Endothelial cell of umbilical vein (primary cell): ENCODE data around the gene C11orf71. TPM values are rescaled to one million over a fixed set of nuclear protein-coding genes. Genes with fewer than 3 reads are reported as not detected.

Source experiments
- BruUV-seq: library from RNA; stranded (reverse); fragments of 400-500 nt; replicated peaks from 2 replicates; lab custom pipeline; 2021; lab: Mats Ljungman, UMichigan
- CTCF ChIA-PET: fragments of 300-600, 350-600 bp; sonication (Branson Sonifier 250); formaldehyde crosslinking; loops from one replicate; lab custom pipeline; 2021; ENCODE audit warnings: antibody characterized with exemption, inconsistent platforms; lab: Charles Lee
- POLR2A ChIA-PET: fragments of 300-600, 350-600 bp; sonication (Branson Sonifier 250); formaldehyde crosslinking; loops from one replicate; lab custom pipeline; 2021; ENCODE audit warnings: antibody characterized with exemption, inconsistent platforms; lab: Charles Lee
- DNase-seq: peaks from one replicate; pipeline ENCODE4 v3.0.0-alpha.2; 2011; ENCODE audit warnings: low read depth, low spot score
- FAIRE-seq: peaks from 2 replicates; lab custom pipeline; 2011; peaks lifted over from hg19 to GRCh38; lab: Jason Lieb, UNC
- H2AFZ ChIP-seq: 2 replicates; pipeline ENCODE4 v1.6.0; 2012; ENCODE audit warnings: low read depth, low read length, control low read depth, inconsistent platforms
- H3K27ac ChIP-seq: 2 replicates; pipeline ENCODE4 v1.5.1; 2011; ENCODE audit warnings: low read depth, mild to moderate bottlenecking, control low read depth, low read length, moderate library complexity; ENCODE audit not compliant: insufficient read depth
- H3K27me3 ChIP-seq, 2 experiments: 2 replicates each; pipeline versions ENCODE4 v1.6.0 to v1.6.1; 2011; ENCODE audit warnings: low read length in 2 of 2, mixed read lengths in 1 of 2; ENCODE audit not compliant: control insufficient read depth in 2 of 2, insufficient read depth in 2 of 2
- H3K36me3 ChIP-seq, 2 experiments: 2 replicates in 1 of 2; 3 replicates in 1 of 2; pipeline ENCODE4 v1.5.1; 2011; ENCODE audit warnings: low read length in 2 of 2, mild to moderate bottlenecking in 1 of 2, moderate library complexity in 1 of 2; ENCODE audit not compliant: control insufficient read depth in 2 of 2, insufficient read depth in 2 of 2; ENCODE audit errors: extremely low read depth in 1 of 2
- H3K4me1 ChIP-seq: 3 replicates; pipeline ENCODE4 v1.5.1; 2011; ENCODE audit warnings: mild to moderate bottlenecking, low read length; ENCODE audit not compliant: control insufficient read depth, insufficient read depth; ENCODE audit errors: extremely low read depth
- H3K4me2 ChIP-seq: 2 replicates; pipeline ENCODE4 v1.6.1; 2011; ENCODE audit warnings: low read length, control low read depth, mixed read lengths; ENCODE audit not compliant: insufficient read depth
- H3K4me3 ChIP-seq, 3 experiments: fragments of 200-600 bp in 1 of 3; sonication (generic), shearing (Covaris generic) in 1 of 3; replicated peaks in 1 of 3; 2 replicates each; pipeline ENCODE4 v1.5.1; 2011 to 2016; ENCODE audit warnings: control low read depth in 3 of 3, low read length in 3 of 3, mild to moderate bottlenecking in 2 of 3, inconsistent platforms in 1 of 3, low read depth in 1 of 3, moderate library complexity in 1 of 3; ENCODE audit not compliant: insufficient read depth in 1 of 3
- H3K79me2 ChIP-seq: 2 replicates; pipeline ENCODE4 v1.6.0; 2012; ENCODE audit warnings: low read length, inconsistent platforms; ENCODE audit not compliant: control insufficient read depth, insufficient read depth
- H3K9ac ChIP-seq: replicated peaks from 2 replicates; pipeline ENCODE3; 2011; ENCODE audit warnings: low read length, control low read depth; ENCODE audit not compliant: insufficient read depth; ENCODE audit errors: extremely low read depth
- H3K9me1 ChIP-seq: replicated peaks from 3 replicates; pipeline ENCODE4 v1.6.0; 2011; ENCODE audit warnings: mild to moderate bottlenecking, low read length; ENCODE audit not compliant: control insufficient read depth, insufficient read depth; ENCODE audit errors: extremely low read depth
- H3K9me3 ChIP-seq: replicated peaks from 2 replicates; pipeline ENCODE4 v1.5.1; 2012; ENCODE audit warnings: low read length, inconsistent platforms; ENCODE audit not compliant: control insufficient read depth, insufficient read depth
- H4K20me1 ChIP-seq: replicated peaks from 2 replicates; pipeline ENCODE3; 2011; ENCODE audit warnings: mild to moderate bottlenecking, low read length; ENCODE audit not compliant: control insufficient read depth, insufficient read depth; ENCODE audit errors: extremely low read depth
- EZH2 ChIP-seq: IDR thresholded peaks from 2 replicates; pipeline ENCODE4 v1.6.1; 2012; ENCODE audit warnings: borderline replicate concordance, low read depth, mild to moderate bottlenecking, moderate library complexity, low read length, inconsistent platforms; ENCODE audit not compliant: severe bottlenecking
- FOS ChIP-seq: IDR thresholded peaks from 2 replicates; pipeline ENCODE4 v1.6.1; 2011; ENCODE audit warnings: mild to moderate bottlenecking, low read length, moderate library complexity, borderline replicate concordance; ENCODE audit not compliant: insufficient read depth
- GATA2 ChIP-seq: IDR thresholded peaks from 2 replicates; pipeline ENCODE4 v1.7.0; 2011; ENCODE audit warnings: low read depth, mild to moderate bottlenecking, moderate library complexity, mixed read lengths, low read length; ENCODE audit not compliant: insufficient read length, insufficient read depth
- JUN ChIP-seq: IDR thresholded peaks from 2 replicates; pipeline ENCODE4 v1.6.1; 2011; ENCODE audit warnings: borderline replicate concordance, low read depth; ENCODE audit not compliant: insufficient read length, insufficient read depth
- MYC ChIP-seq: IDR thresholded peaks from one replicate; pipeline ENCODE4 v1.6.1; 2011; ENCODE audit warnings: mild to moderate bottlenecking, low read depth, low read length
- POLR2A ChIP-seq: IDR thresholded peaks from 2 replicates; pipeline ENCODE4 v1.6.1; 2012; ENCODE audit warnings: low read depth, mild to moderate bottlenecking, control low read depth, low read length
- POLR2AphosphoS5 ChIP-seq: IDR thresholded peaks from 2 replicates; pipeline ENCODE4 v1.6.1; 2012; ENCODE audit warnings: low read depth, mild to moderate bottlenecking, control low read depth, low read length, moderate library complexity; ENCODE audit not compliant: insufficient read depth
- dilution Hi-C: fragments of 300-500 bp; cut with MboI; formaldehyde crosslinking; loops from one replicate; pipeline ENCODE4 v1.15.0; 2019; ENCODE audit warnings: low sequenced_read_pairs; ENCODE audit not compliant: extremely low pct_ligation_motif_present
- intact Hi-C: fragments of 100-400 bp; cut with micrococcal nuclease; formaldehyde crosslinking; loops from one replicate; pipeline ENCODE4 v1.10.0; 2022
- polyA plus RNA-seq, 4 experiments: library from polyadenylated mRNA; depleted of rRNA in 3 of 4; stranded (reverse) in 3 of 4; unstranded in 1 of 4; fragments of >200 nt; gene quantifications; 2 replicates each; pipeline versions ENCODE4 v1.2.1 to v1.2.3, GENCODE V29; 2011 to 2012; ENCODE audit warnings: missing spikeins in 1 of 4
- total RNA-seq: library from RNA; stranded (reverse); gene quantifications from 2 replicates; pipeline ENCODE4 v1.2.3, GENCODE V29; 2021
- TF ChIP-seq, protein P1 (sequence below): IDR thresholded peaks from 2 replicates; pipeline ENCODE4 v1.6.1; 2011; ENCODE audit not compliant: insufficient read depth, insufficient read length
- TF ChIP-seq, protein P2 (sequence below), 2 donors: IDR thresholded peaks; 1 replicate in 1 of 2; 2 replicates in 1 of 2; pipeline ENCODE4 v1.5.1; 2011; ENCODE audit warnings: low read length in 2 of 2, mild to moderate bottlenecking in 2 of 2, moderate library complexity in 2 of 2, control low read depth in 1 of 2, inconsistent platforms in 1 of 2, low read depth in 1 of 2; ENCODE audit not compliant: insufficient read depth in 1 of 2; ENCODE audit errors: extremely low read depth in 1 of 2

The C11orf71 gene
- total and polyA plus RNA-seq, 2 donors (not counting 3 experiments of a cell fraction or from before 2014, with no cell fraction given): 4.0 to 6.9 TPM

DNA sequence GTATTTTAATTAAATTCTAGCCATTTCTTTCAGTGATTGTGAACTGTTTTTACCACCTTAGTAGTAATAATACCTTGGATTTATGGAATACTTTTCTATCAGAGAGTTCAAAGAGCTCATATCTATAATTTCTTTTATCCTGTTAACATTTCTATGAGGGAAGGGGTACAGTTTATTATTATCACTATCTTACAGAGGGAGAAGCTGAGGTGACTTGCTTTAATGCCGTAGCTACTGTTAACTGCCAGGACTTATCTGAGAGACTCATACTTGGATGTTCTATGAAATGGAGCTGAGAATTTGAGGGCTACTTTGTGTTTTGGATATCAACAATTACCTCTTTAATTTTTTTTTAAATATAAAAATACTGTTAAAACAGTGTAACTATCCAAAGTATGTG, 42.2 kb upstream of the C11orf71 start:
- no peak overlapping the region for H3K4me3 ChIP-seq
- FAIRE-seq: no peak
- H3K4me1 ChIP-seq: peaks cover 23% of the 10 kb centered on the region
- no peaks in the 10 kb centered on the region for H4K20me1 ChIP-seq
- H3K9me3 ChIP-seq: no peaks in the 10 kb centered on the region
- peaks cover 2 to 12% of the 10 kb centered on the region in 2 experiments for H3K36me3 ChIP-seq
- H3K27ac ChIP-seq: no peak overlapping the region
- no peaks in the 10 kb centered on the region for H3K27me3 ChIP-seq
- intact Hi-C loops (no loop called here), dilution Hi-C loops (no loop called here)
- H3K4me2 ChIP-seq: no peak overlapping the region
- TF ChIP-seq, protein P1, sequence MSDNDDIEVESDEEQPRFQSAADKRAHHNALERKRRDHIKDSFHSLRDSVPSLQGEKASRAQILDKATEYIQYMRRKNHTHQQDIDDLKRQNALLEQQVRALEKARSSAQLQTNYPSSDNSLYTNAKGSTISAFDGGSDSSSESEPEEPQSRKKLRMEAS: no peak
- no peak for TF ChIP-seq FOS
- TF ChIP-seq POLR2AphosphoS5: no peak
- no peak for TF ChIP-seq MYC
- no peak for TF ChIP-seq JUN
- TF ChIP-seq, protein P2, sequence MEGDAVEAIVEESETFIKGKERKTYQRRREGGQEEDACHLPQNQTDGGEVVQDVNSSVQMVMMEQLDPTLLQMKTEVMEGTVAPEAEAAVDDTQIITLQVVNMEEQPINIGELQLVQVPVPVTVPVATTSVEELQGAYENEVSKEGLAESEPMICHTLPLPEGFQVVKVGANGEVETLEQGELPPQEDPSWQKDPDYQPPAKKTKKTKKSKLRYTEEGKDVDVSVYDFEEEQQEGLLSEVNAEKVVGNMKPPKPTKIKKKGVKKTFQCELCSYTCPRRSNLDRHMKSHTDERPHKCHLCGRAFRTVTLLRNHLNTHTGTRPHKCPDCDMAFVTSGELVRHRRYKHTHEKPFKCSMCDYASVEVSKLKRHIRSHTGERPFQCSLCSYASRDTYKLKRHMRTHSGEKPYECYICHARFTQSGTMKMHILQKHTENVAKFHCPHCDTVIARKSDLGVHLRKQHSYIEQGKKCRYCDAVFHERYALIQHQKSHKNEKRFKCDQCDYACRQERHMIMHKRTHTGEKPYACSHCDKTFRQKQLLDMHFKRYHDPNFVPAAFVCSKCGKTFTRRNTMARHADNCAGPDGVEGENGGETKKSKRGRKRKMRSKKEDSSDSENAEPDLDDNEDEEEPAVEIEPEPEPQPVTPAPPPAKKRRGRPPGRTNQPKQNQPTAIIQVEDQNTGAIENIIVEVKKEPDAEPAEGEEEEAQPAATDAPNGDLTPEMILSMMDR (IDR thresholded peaks at IDR 0.05; ENCODE audit: extremely low read depth in 1 of 2, insufficient read depth in 1 of 2, low read depth in 1 of 2, low read length in 2 of 2): no peak
- TF ChIP-seq GATA2: no peak
- TF ChIP-seq EZH2: no peak
- TF ChIP-seq POLR2A: no peak
- no peak for DNase-seq
- H3K79me2 ChIP-seq: peaks cover 67% of the 10 kb centered on the region
- H3K9me1 ChIP-seq: no peaks in the 10 kb centered on the region
- H2AFZ ChIP-seq: no peak overlapping the region
- CTCF ChIA-PET: interaction anchor here (0.6 kb wide), 1 partner anchor 102 kb away, joined by 3 read pairs; no protein-coding TSS in a partner anchor
- no peak overlapping the region for H3K9ac ChIP-seq
- POLR2A ChIA-PET: interaction anchor here (0.7 kb wide), 1 partner anchor 152 kb away, joined by 6 read pairs; no protein-coding TSS in a partner anchor
- BruUV-seq: no TSS peak
